A673 (cell line): Measurements from ENCODE around the gene RTN4RL1. TPM values are rescaled to one million over a fixed set of nuclear protein-coding genes. Genes with fewer than 3 reads are reported as not detected.

Experiments used
- BruUV-seq: library from RNA; stranded (reverse); fragments of 400-500 nt; replicated peaks from 2 replicates; lab custom pipeline; 2021; lab: Mats Ljungman, UMichigan
- CTCF ChIA-PET: fragments of 300-600 bp; sonication (Branson Sonifier 250); formaldehyde crosslinking; loops from one replicate; lab custom pipeline; 2022; ENCODE audit warnings: antibody characterized with exemption; lab: Charles Lee
- POLR2A ChIA-PET: fragments of 300-600 bp; sonication (Branson Sonifier 250); formaldehyde crosslinking; loops from one replicate; lab custom pipeline; 2022; ENCODE audit warnings: antibody characterized with exemption; ENCODE audit not compliant: low non-redundant PET; lab: Charles Lee
- DNase-seq: peaks from one replicate; pipeline ENCODE4 v3.0.0-alpha.2; 2015; ENCODE audit warnings: low spot score
- H3K27ac ChIP-seq: fragments of 200-600 bp; sonication (generic); 2 replicates; pipeline ENCODE4 v1.5.1; 2016; ENCODE audit warnings: mixed run types, low read depth, mild to moderate bottlenecking, mixed read lengths, antibody characterized with exemption, low read length; ENCODE audit not compliant: poor library complexity, severe bottlenecking
- H3K27me3 ChIP-seq: fragments of 200-600 bp; sonication (generic); replicated peaks from 2 replicates; pipeline ENCODE4 v1.6.1; 2017; ENCODE audit warnings: mixed run types, low read depth, mild to moderate bottlenecking, mixed read lengths, antibody characterized with exemption, low read length; ENCODE audit not compliant: insufficient read depth, poor library complexity
- H3K36me3 ChIP-seq: fragments of 200-600 bp; sonication (generic); 2 replicates; pipeline ENCODE4 v1.6.1; 2016; ENCODE audit warnings: mixed run types, mild to moderate bottlenecking, mixed read lengths, antibody characterized with exemption, low read length; ENCODE audit not compliant: insufficient read depth, poor library complexity, severe bottlenecking
- H3K4me1 ChIP-seq: fragments of 200-600 bp; sonication (generic); 2 replicates; pipeline ENCODE4 v1.6.1; 2017; ENCODE audit warnings: mixed run types, mild to moderate bottlenecking, mixed read lengths, antibody characterized with exemption, low read length; ENCODE audit not compliant: insufficient read depth, poor library complexity, severe bottlenecking
- H3K4me3 ChIP-seq: fragments of 200-600 bp; sonication (generic); 2 replicates; pipeline ENCODE4 v1.5.1; 2016; ENCODE audit warnings: low read depth, mixed run types, mild to moderate bottlenecking, mixed read lengths, low read length; ENCODE audit not compliant: poor library complexity, severe bottlenecking
- H3K9me3 ChIP-seq: fragments of 200-600 bp; sonication (generic); 2 replicates; pipeline ENCODE4 v1.6.1; 2016; ENCODE audit warnings: mixed run types, low read depth, mild to moderate bottlenecking, mixed read lengths, antibody characterized with exemption, low read length; ENCODE audit not compliant: poor library complexity, severe bottlenecking
- EZH2 ChIP-seq: fragments of 200-600 bp; sonication (generic); IDR thresholded peaks from 2 replicates; pipeline ENCODE4 v1.6.1; 2017; ENCODE audit warnings: borderline replicate concordance, low read depth, mild to moderate bottlenecking, mixed read lengths, antibody characterized with exemption, low read length; ENCODE audit not compliant: poor library complexity, severe bottlenecking
- intact Hi-C: fragments of 100-400 bp; cut with micrococcal nuclease; formaldehyde crosslinking; loops from one replicate; pipeline ENCODE4 v1.10.0; 2022; ENCODE audit not compliant: unreplicated experiment
- total RNA-seq: library from RNA; stranded (reverse); gene quantifications from 2 replicates; pipeline ENCODE4 v1.2.3, GENCODE V29; 2021
- TF ChIP-seq, protein P1 (sequence below): fragments of 300-800, 200-600 bp; sonication (generic); conservative IDR thresholded peaks from 2 replicates; pipeline ENCODE4 v1.5.1; 2017; ENCODE audit warnings: low read depth, mild to moderate bottlenecking, antibody characterized with exemption, low read length, moderate library complexity, mixed read lengths

RTN4RL1 gene
- total RNA-seq, 1 experiment from 2014 or later, result 0.80 TPM

DNA sequence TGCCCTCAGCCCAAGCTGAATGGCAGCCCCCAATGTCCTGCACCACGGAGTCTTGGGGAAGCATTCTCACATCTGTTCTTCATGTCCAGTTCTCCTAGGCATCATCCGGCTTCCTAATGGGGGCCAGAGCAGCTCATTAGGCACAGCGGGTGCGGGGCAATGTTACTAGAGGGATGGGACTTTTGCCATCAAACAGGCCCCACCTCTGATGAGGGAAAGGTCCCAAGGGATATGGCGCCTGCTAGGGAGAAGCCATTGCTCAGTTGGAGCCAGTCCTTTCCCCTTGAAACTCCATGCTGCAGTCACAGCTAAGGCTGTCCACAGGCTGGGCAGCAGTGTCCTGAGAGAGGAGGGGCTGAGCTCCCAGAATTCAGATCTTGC is 3.1 kb upstream of the RTN4RL1 start:
- TF ChIP-seq, protein P1, sequence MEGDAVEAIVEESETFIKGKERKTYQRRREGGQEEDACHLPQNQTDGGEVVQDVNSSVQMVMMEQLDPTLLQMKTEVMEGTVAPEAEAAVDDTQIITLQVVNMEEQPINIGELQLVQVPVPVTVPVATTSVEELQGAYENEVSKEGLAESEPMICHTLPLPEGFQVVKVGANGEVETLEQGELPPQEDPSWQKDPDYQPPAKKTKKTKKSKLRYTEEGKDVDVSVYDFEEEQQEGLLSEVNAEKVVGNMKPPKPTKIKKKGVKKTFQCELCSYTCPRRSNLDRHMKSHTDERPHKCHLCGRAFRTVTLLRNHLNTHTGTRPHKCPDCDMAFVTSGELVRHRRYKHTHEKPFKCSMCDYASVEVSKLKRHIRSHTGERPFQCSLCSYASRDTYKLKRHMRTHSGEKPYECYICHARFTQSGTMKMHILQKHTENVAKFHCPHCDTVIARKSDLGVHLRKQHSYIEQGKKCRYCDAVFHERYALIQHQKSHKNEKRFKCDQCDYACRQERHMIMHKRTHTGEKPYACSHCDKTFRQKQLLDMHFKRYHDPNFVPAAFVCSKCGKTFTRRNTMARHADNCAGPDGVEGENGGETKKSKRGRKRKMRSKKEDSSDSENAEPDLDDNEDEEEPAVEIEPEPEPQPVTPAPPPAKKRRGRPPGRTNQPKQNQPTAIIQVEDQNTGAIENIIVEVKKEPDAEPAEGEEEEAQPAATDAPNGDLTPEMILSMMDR, result no peak
- TF ChIP-seq EZH2, result no peak
- ChIA-PET CTCF (no interaction called here), POLR2A (no interaction called here)
- Histone ChIP-seq H3K36me3 (no peaks in the 10 kb centered on the region), H3K4me1 (peaks cover 47% of the 10 kb centered on the region), H3K27ac (peak overlapping the region; percentile 56), H3K4me3 (no peak overlapping the region), H3K9me3 (no peaks in the 10 kb centered on the region), H3K27me3 (peaks cover 13% of the 10 kb centered on the region)
- intact Hi-C loops, result no loop called here
- no TSS peak for BruUV-seq
- DNase-seq, result peak; percentile 52

DNA sequence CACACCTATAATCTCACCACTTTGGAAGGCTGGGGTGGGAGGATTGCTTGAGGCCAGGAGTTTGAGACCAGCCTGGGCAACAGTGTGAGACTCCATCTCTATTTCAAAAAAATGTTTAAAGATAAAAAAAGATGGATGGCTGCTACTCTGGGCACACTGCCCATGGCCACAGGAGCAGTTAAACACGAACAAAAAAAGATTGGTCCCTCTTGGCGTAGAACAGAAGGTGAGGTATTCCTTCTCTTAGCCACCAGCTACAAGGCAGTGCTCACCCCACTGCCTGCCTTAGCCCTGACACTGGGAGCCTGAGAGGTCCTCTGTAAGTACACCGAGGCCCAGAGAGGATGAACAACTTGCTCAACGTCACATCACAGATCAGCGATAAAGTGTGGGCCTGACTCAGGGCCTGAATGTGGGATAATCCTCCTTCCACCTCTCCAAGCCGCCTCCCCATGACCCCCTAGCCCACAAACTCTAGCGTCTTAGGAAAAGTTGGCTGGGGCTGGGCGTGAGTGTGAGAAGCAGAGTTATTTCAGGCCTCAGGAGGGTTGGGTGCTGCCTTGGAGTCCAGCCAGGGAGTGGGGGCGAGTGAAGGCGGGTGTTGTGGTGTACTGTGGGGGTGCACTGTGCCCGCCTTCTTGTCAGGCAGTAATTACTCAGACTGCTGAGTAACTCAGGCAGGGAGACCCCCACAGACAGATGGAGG is 2.5 kb upstream of the RTN4RL1 start:
- Histone ChIP-seq H3K4me1 (peaks cover 47% of the 10 kb centered on the region), H3K9me3 (no peaks in the 10 kb centered on the region), H3K36me3 (no peaks in the 10 kb centered on the region), H3K27me3 (peaks cover 13% of the 10 kb centered on the region), H3K4me3 (no peak overlapping the region), H3K27ac (peak overlapping the region; percentile 56)
- DNase-seq, result no peak
- ChIA-PET POLR2A (no interaction called here), CTCF (no interaction called here)
- TF ChIP-seq, protein P1, result no peak
- TF ChIP-seq EZH2, result no peak
- intact Hi-C loops, result no loop called here
- no TSS peak for BruUV-seq

DNA sequence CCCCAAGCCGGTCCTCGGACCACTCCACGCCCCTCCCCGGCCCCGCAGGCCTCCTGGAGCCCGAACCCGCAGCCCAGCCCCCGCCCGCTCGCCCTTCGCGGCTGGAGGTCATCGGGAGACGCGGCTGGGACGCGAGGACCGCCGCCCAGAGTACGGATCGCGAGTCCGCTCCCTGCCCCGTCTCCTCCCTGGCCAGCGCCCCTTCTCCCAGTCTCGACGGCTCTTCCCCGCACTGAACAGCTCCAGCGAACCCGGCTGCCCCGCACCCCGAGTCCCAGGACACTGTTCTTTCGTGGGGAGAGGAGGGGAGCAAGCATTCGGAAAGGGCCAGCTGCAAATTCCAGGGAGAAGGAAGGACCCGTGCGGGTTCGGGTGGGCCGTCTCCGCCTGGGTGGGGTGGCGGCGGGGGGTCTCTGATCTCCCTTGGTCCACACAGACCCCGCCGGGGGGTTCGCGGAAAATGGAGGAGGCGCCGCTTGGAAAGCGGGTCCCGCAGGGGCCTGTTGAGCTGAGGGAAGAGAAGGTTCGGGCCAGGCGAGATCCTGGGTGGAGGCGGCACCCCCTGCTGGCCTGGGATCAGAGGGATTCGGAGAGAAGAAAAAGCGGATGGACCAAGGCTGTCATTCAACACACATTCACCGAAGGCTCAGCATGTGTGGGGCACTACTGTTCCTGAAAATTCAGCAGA is 632 bp upstream of the RTN4RL1 start:
- intact Hi-C loops, result loop anchor here (1.0 kb wide), 1 partner anchor 117 kb away; no protein-coding TSS in a partner anchor
- H3K4me3 ChIP-seq, result peak overlapping the region; percentile 67
- peaks cover 43% of the 10 kb centered on the region for H3K4me1 ChIP-seq
- BruUV-seq, result no TSS peak
- H3K27me3 ChIP-seq, result peaks cover 13% of the 10 kb centered on the region
- H3K27ac ChIP-seq, result no peak overlapping the region
- DNase-seq, result peak; percentile 72
- H3K9me3 ChIP-seq, result no peaks in the 10 kb centered on the region
- CTCF ChIA-PET, result interaction anchor here (0.6 to 1.8 kb wide), 6 partner anchors 9 to 377 kb away, joined by 3 to 20 read pairs (median 3); no protein-coding TSS in a partner anchor
- POLR2A ChIA-PET, result no interaction called here
- H3K36me3 ChIP-seq, result no peaks in the 10 kb centered on the region
- TF ChIP-seq EZH2, result no peak
- TF ChIP-seq, protein P1, result peak; percentile 63
